Endothelial cell of umbilical vein (primary cell): Measurements from ENCODE around the gene OR10K1.

Source experiments
- CTCF ChIP-seq, 2 donors: IDR thresholded peaks; 1 replicate in 1 of 2; 2 replicates in 1 of 2; pipeline ENCODE4 v1.5.1; 2011; ENCODE audit warnings: low read length in 2 of 2, mild to moderate bottlenecking in 2 of 2, moderate library complexity in 2 of 2, control low read depth in 1 of 2, inconsistent platforms in 1 of 2, low read depth in 1 of 2; ENCODE audit not compliant: insufficient read depth in 1 of 2; ENCODE audit errors: extremely low read depth in 1 of 2
- EZH2 ChIP-seq: IDR thresholded peaks from 2 replicates; pipeline ENCODE4 v1.6.1; 2012; ENCODE audit warnings: borderline replicate concordance, low read depth, mild to moderate bottlenecking, moderate library complexity, low read length, inconsistent platforms; ENCODE audit not compliant: severe bottlenecking
- GATA2 ChIP-seq: IDR thresholded peaks from 2 replicates; pipeline ENCODE4 v1.7.0; 2011; ENCODE audit warnings: low read depth, mild to moderate bottlenecking, moderate library complexity, mixed read lengths, low read length; ENCODE audit not compliant: insufficient read length, insufficient read depth
- MAX ChIP-seq: IDR thresholded peaks from 2 replicates; pipeline ENCODE4 v1.6.1; 2011; ENCODE audit not compliant: insufficient read depth, insufficient read length
- MYC ChIP-seq: IDR thresholded peaks from one replicate; pipeline ENCODE4 v1.6.1; 2011; ENCODE audit warnings: mild to moderate bottlenecking, low read depth, low read length
- POLR2A ChIP-seq: IDR thresholded peaks from 2 replicates; pipeline ENCODE4 v1.6.1; 2012; ENCODE audit warnings: low read depth, mild to moderate bottlenecking, control low read depth, low read length
- POLR2AphosphoS5 ChIP-seq: IDR thresholded peaks from 2 replicates; pipeline ENCODE4 v1.6.1; 2012; ENCODE audit warnings: low read depth, mild to moderate bottlenecking, control low read depth, low read length, moderate library complexity; ENCODE audit not compliant: insufficient read depth

- TF ChIP-seq CTCF (IDR thresholded peaks at IDR 0.05; ENCODE audit: extremely low read depth in 1 of 2, insufficient read depth in 1 of 2, low read depth in 1 of 2, low read length in 2 of 2): no peak
- no peak for TF ChIP-seq POLR2A
- TF ChIP-seq POLR2AphosphoS5: no peak
- no peak for TF ChIP-seq MAX
- TF ChIP-seq EZH2: no peak
- TF ChIP-seq MYC: no peak
- TF ChIP-seq GATA2: no peak
Observed at GRCh38 chr1:158457246-158457645, 4.4 kb upstream of the OR10K1 start.
